Endodermal cell (in vitro differentiated cells): Measurements from ENCODE around the gene LONP1. TPM values are rescaled to one million over a fixed set of nuclear protein-coding genes. Genes with fewer than 3 reads are reported as not detected.
A peak's percentile ranks its signal among the peaks of the same experiment; 100 is the strongest.

ENCODE experiments used
- DNase-seq: peaks from one replicate; pipeline ENCODE4 v3.0.0-alpha.2; 2017
- H3K27ac ChIP-seq: 2 replicates; pipeline ENCODE4 v1.5.1; 2013; ENCODE audit warnings: mild to moderate bottlenecking, low read depth, low read length, moderate library complexity
- H3K27me3 ChIP-seq: 2 replicates; pipeline ENCODE4 v1.6.1; 2013; ENCODE audit warnings: mild to moderate bottlenecking, low read length, moderate library complexity; ENCODE audit not compliant: insufficient read depth, control insufficient read depth, poor library complexity, severe bottlenecking
- H3K36me3 ChIP-seq: 2 replicates; pipeline ENCODE4 v1.7.0; 2013; ENCODE audit warnings: mild to moderate bottlenecking, low read length, moderate library complexity; ENCODE audit not compliant: control insufficient read depth, insufficient read depth
- H3K4me1 ChIP-seq: one replicate; pipeline ENCODE4 v1.7.0; 2013; ENCODE audit warnings: low read length; ENCODE audit not compliant: control insufficient read depth, insufficient read depth
- H3K4me3 ChIP-seq: 2 replicates; pipeline ENCODE4 v1.5.1; 2013; ENCODE audit warnings: mild to moderate bottlenecking, low read length, moderate library complexity
- H3K9ac ChIP-seq: 2 replicates; pipeline ENCODE4 v1.6.1; 2013; ENCODE audit warnings: mild to moderate bottlenecking, low read length, moderate library complexity; ENCODE audit not compliant: poor library complexity, severe bottlenecking; ENCODE audit errors: extremely low read depth
- H3K9me3 ChIP-seq: 2 replicates; pipeline ENCODE4 v1.6.1; 2013; ENCODE audit warnings: mild to moderate bottlenecking, low read length, moderate library complexity; ENCODE audit not compliant: control insufficient read depth
- H3K27ac Mint-ChIP-seq: 2 replicates; pipeline ENCODE4 v1.8.0; 2020; ENCODE audit warnings: mixed read lengths
- H3K27me3 Mint-ChIP-seq: 2 replicates; pipeline ENCODE4 v1.8.0; 2021; ENCODE audit warnings: mild to moderate bottlenecking, mixed read lengths; ENCODE audit not compliant: insufficient read depth
- H3K36me3 Mint-ChIP-seq: 2 replicates; pipeline ENCODE4 v1.8.0; 2020; ENCODE audit warnings: low read depth, mixed read lengths
- H3K4me1 Mint-ChIP-seq: 2 replicates; pipeline ENCODE4 v1.8.0; 2020; ENCODE audit warnings: mixed read lengths
- H3K4me3 Mint-ChIP-seq: 2 replicates; pipeline ENCODE4 v1.8.0; 2020; ENCODE audit warnings: mild to moderate bottlenecking, moderate library complexity, mixed read lengths
- H3K9me3 Mint-ChIP-seq: 2 replicates; pipeline ENCODE4 v1.8.0; 2020; ENCODE audit warnings: mild to moderate bottlenecking, mixed read lengths
- WGBS, 2 experiments: methylation state at CpG; one replicate each; pipeline versions ENCODE4 v1.1.5 to v1.1.7; 2013; ENCODE audit warnings: missing lambda C conversion rate in 2 of 2, mixed read lengths in 1 of 2; ENCODE audit not compliant: insufficient coverage in 1 of 2, insufficient read length in 1 of 2; 5-methylcytosine and 5-hydroxymethylcytosine counted together
- total RNA-seq, 2 donors: library from RNA; stranded (reverse); fragmentation: NEBNext Ultra II Directional in 1 of 2; extraction: Animal tissue kit (Norgen Biotek cat#: 25700) in 1 of 2; gene quantifications; 2 replicates in 1 of 2; 3 replicates in 1 of 2; pipeline ENCODE4 v1.2.1, GENCODE V29; 2021
- TF ChIP-seq, protein P1 (sequence below): fragments of 200-600 bp; sonication (generic); conservative IDR thresholded peaks from 2 replicates; pipeline ENCODE4 v1.5.0; 2021; ENCODE audit warnings: antibody characterized with exemption, mild to moderate bottlenecking

The LONP1 gene
- total RNA-seq, 2 donors from 2014 or later, result 97.1 to 109 TPM

DNA sequence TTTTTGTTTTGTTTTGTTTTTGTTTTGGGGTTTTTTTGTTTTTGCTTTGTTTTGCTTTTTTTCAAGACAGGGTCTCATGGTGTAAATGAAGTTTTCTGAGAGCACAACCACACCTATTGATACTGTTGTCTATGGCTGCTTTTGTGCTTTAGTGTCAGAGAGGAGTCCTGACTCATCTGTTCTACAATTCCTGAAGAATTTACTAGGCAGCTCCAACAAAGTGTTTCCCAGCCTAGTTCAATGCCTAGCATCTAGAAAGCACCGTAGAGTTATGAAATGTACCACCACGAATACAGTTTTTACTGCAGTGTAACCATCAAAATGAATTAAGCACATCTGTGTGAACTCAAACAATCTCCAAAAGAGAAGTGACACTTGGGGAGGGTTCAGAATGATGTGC is 75.9 kb downstream of the LONP1 start:
- no peak overlapping the region for H3K4me3 Mint-ChIP-seq
- H3K27me3 Mint-ChIP-seq, result no peaks in the 10 kb centered on the region
- Histone ChIP-seq H3K9ac (no peak overlapping the region), H3K36me3 (peaks cover 80% of the 10 kb centered on the region), H3K27ac (no peak overlapping the region), H3K4me1 (no peaks in the 10 kb centered on the region), H3K9me3 (no peaks in the 10 kb centered on the region), H3K27me3 (no peaks in the 10 kb centered on the region), H3K4me3 (no peak overlapping the region)
- H3K9me3 Mint-ChIP-seq, result no peaks in the 10 kb centered on the region
- peaks cover 82% of the 10 kb centered on the region for H3K36me3 Mint-ChIP-seq
- no peak for DNase-seq
- TF ChIP-seq, protein P1, sequence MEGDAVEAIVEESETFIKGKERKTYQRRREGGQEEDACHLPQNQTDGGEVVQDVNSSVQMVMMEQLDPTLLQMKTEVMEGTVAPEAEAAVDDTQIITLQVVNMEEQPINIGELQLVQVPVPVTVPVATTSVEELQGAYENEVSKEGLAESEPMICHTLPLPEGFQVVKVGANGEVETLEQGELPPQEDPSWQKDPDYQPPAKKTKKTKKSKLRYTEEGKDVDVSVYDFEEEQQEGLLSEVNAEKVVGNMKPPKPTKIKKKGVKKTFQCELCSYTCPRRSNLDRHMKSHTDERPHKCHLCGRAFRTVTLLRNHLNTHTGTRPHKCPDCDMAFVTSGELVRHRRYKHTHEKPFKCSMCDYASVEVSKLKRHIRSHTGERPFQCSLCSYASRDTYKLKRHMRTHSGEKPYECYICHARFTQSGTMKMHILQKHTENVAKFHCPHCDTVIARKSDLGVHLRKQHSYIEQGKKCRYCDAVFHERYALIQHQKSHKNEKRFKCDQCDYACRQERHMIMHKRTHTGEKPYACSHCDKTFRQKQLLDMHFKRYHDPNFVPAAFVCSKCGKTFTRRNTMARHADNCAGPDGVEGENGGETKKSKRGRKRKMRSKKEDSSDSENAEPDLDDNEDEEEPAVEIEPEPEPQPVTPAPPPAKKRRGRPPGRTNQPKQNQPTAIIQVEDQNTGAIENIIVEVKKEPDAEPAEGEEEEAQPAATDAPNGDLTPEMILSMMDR, result no peak
- H3K27ac Mint-ChIP-seq, result peak overlapping the region; percentile 48
- WGBS, 2 experiments, result 90 to 100% methylated on average over 2 of the region's 2 CpGs
- peaks cover 1% of the 10 kb centered on the region for H3K4me1 Mint-ChIP-seq

DNA sequence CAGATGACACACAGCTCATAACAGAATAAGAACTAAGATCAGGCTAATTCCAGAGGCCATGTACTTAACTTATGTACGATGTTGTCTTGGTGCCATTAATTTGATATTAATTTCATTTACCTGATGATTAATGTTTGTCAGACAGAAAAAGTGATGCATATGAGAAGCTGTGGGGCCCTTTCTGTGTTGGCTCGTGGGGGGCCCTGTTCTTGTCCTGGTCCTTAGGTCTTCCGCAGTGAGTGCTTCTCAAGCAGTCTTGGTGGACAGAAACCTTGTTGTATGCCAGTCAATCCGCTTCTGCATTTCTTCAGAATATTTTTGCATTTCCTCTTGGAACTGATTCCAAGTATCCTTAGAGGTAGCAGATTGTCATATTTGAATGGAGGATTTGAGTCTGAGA is 76.9 kb downstream of the LONP1 start:
- Mint-ChIP-seq H3K9me3 (no peaks in the 10 kb centered on the region), H3K27ac (no peak overlapping the region), H3K4me3 (no peak overlapping the region), H3K36me3 (peaks cover 79% of the 10 kb centered on the region), H3K4me1 (peaks cover 1% of the 10 kb centered on the region), H3K27me3 (no peaks in the 10 kb centered on the region)
- Histone ChIP-seq H3K9ac (no peak overlapping the region), H3K36me3 (peaks cover 79% of the 10 kb centered on the region), H3K4me3 (no peak overlapping the region), H3K9me3 (no peaks in the 10 kb centered on the region), H3K27ac (no peak overlapping the region), H3K27me3 (no peaks in the 10 kb centered on the region), H3K4me1 (no peaks in the 10 kb centered on the region)
- no peak for DNase-seq
- TF ChIP-seq, protein P1, result no peak
- WGBS, 2 experiments, result 96% methylated on average over 3 to 4 of the region's 4 CpGs

- H3K9ac ChIP-seq, result no peak overlapping the region
- 94% methylated on average over 2 of the region's 2 CpGs for WGBS, 2 experiments
- no peaks in the 10 kb centered on the region for H3K27me3 ChIP-seq
- Mint-ChIP-seq H3K4me3 (no peak overlapping the region), H3K9me3 (no peaks in the 10 kb centered on the region), H3K27me3 (no peaks in the 10 kb centered on the region), H3K4me1 (peaks cover 1% of the 10 kb centered on the region), H3K27ac (no peak overlapping the region), H3K36me3 (peaks cover 78% of the 10 kb centered on the region)
- peaks cover 79% of the 10 kb centered on the region for H3K36me3 ChIP-seq
- H3K9me3 ChIP-seq, result no peaks in the 10 kb centered on the region
- TF ChIP-seq, protein P1, result no peak
- no peak overlapping the region for H3K27ac ChIP-seq
- no peak overlapping the region for H3K4me3 ChIP-seq
- no peak for DNase-seq
- no peaks in the 10 kb centered on the region for H3K4me1 ChIP-seq
Measured at GRCh38 chr19:5642204-5642603, 77.7 kb downstream of the LONP1 start.

Other genes starting within 250 kb of the LONP1 start
- 1 to 10 TPM in 1 of 2 donors, under 1 TPM in 1; 0.53 to 1.2 TPM for gene TINCR, start 152.2 kb downstream of the LONP1 start, total RNA-seq
- gene SAFB2, start 97.4 kb downstream of the LONP1 start, total RNA-seq, result 10 to 100 TPM; 69.2 to 74.6 TPM
- 100 to 1,000 TPM; 130 to 153 TPM for gene SAFB, start 97.1 kb downstream of the LONP1 start, total RNA-seq
- gene MICOS13, start 39.6 kb downstream of the LONP1 start, total RNA-seq, result 10 to 100 TPM; 26.3 to 35.0 TPM
- 10 to 100 TPM in 1 of 2 donors, 1 to 10 TPM in 1; 7.7 to 12.7 TPM for gene HSD11B1L, start 39.1 kb downstream of the LONP1 start, total RNA-seq
- gene RPL36, start 29.9 kb downstream of the LONP1 start, total RNA-seq, result 1,000 to 10,000 TPM; 1,005 to 1,008 TPM
- not detected for gene CATSPERD, start 491 bp upstream of the LONP1 start, total RNA-seq
- 1 to 10 TPM; 1.9 to 3.6 TPM for gene PRR22, start 64.6 kb upstream of the LONP1 start, total RNA-seq
- 10 to 100 TPM; 19.6 to 36.8 TPM for gene DUS3L, start 71.0 kb upstream of the LONP1 start, total RNA-seq
- 1 to 10 TPM; 5.8 to 6.4 TPM for gene NRTN, start 84.9 kb upstream of the LONP1 start, total RNA-seq
- not detected for gene FUT6, start 119.6 kb upstream of the LONP1 start, total RNA-seq
- gene FUT3, start 131.3 kb upstream of the LONP1 start, total RNA-seq, result 1 to 10 TPM in 1 of 2 donors, not detected in 1; 1.3 TPM
- gene FUT5, start 150.4 kb upstream of the LONP1 start, total RNA-seq, result 1 to 10 TPM in 1 of 2 donors, not detected in 1; 1.3 TPM
- gene NDUFA11, start 183.6 kb upstream of the LONP1 start, total RNA-seq, result 100 to 1,000 TPM; 242 to 269 TPM
- 1 to 10 TPM; 5.9 TPM for gene VMAC, start 184.7 kb upstream of the LONP1 start, total RNA-seq
- 1 to 10 TPM; 6.6 to 6.7 TPM for gene CAPS, start 194.1 kb upstream of the LONP1 start, total RNA-seq